GM23338 (cell line): ENCODE results near the gene GSG1. TPM values are rescaled to one million over a fixed set of nuclear protein-coding genes. Genes with fewer than 3 reads are reported as not detected.

ENCODE experiments used
- ATAC-seq: fragments of 200-7000 bp; cut with Tn5 transposase; 3 replicates; pipeline ENCODE4 v1.9.1; 2020
- DNase-seq: peaks from one replicate; pipeline ENCODE4 v3.0.0-alpha.2; 2015; ENCODE audit warnings: low spot score
- H2AFZ ChIP-seq: fragments of 200-600 bp; sonication (generic); 2 replicates; pipeline ENCODE4 v1.8.0; 2016; ENCODE audit warnings: antibody characterized with exemption, mild to moderate bottlenecking, moderate library complexity
- H3F3A ChIP-seq: fragments of 200-600 bp; sonication (generic); replicated peaks from 2 replicates; pipeline ENCODE4 v1.8.0; 2017; ENCODE audit warnings: antibody characterized with exemption, mixed run types, low read depth
- H3K27ac ChIP-seq: fragments of 200-600 bp; sonication (generic); 2 replicates; pipeline ENCODE4 v1.6.1; 2016; ENCODE audit warnings: low read depth
- H3K27me3 ChIP-seq: fragments of 200-600 bp; sonication (generic); 2 replicates; pipeline ENCODE4 v1.8.0; 2016; ENCODE audit warnings: mild to moderate bottlenecking, mixed run types, moderate library complexity; ENCODE audit not compliant: insufficient read depth
- H3K36me3 ChIP-seq: fragments of 200-600 bp; sonication (generic); 2 replicates; pipeline ENCODE4 v1.8.0; 2016; ENCODE audit warnings: mild to moderate bottlenecking; ENCODE audit not compliant: insufficient read depth
- H3K4me1 ChIP-seq: fragments of 200-600 bp; sonication (generic); 2 replicates; pipeline ENCODE4 v1.8.0; 2016; ENCODE audit warnings: mild to moderate bottlenecking, moderate library complexity; ENCODE audit not compliant: insufficient read depth
- H3K4me2 ChIP-seq: fragments of 200-600 bp; sonication (generic); 2 replicates; pipeline ENCODE4 v1.7.1; 2017; ENCODE audit warnings: mixed run types
- H3K4me3 ChIP-seq: fragments of 200-600 bp; sonication (generic); 2 replicates; pipeline ENCODE4 v1.6.1; 2016; ENCODE audit warnings: mixed run types
- H3K79me2 ChIP-seq: fragments of 200-600 bp; sonication (generic); replicated peaks from 2 replicates; pipeline ENCODE4 v1.8.0; 2017; ENCODE audit warnings: mild to moderate bottlenecking; ENCODE audit not compliant: insufficient read depth
- H3K9me2 ChIP-seq: fragments of 200-600 bp; sonication (generic); 2 replicates; pipeline ENCODE4 v1.8.0; 2017; ENCODE audit not compliant: insufficient read depth
- H4K20me1 ChIP-seq: fragments of 200-600 bp; sonication (generic); replicated peaks from 2 replicates; pipeline ENCODE4 v1.8.0; 2017; ENCODE audit warnings: mild to moderate bottlenecking; ENCODE audit not compliant: insufficient read depth
- H3K27ac Mint-ChIP-seq: 2 replicates; pipeline ENCODE4 v1.8.0; 2020; ENCODE audit warnings: inconsistent platforms, mild to moderate bottlenecking, moderate library complexity, mixed read lengths
- H3K27me3 Mint-ChIP-seq: 3 replicates; pipeline ENCODE4 v1.8.0; 2022; ENCODE audit warnings: low read depth, mild to moderate bottlenecking, moderate library complexity, mixed read lengths, inconsistent platforms; ENCODE audit not compliant: insufficient read depth, poor library complexity
- H3K36me3 Mint-ChIP-seq: 3 replicates; pipeline ENCODE4 v1.8.0; 2021; ENCODE audit warnings: low read depth, mild to moderate bottlenecking, inconsistent platforms, moderate library complexity, mixed read lengths
- H3K4me1 Mint-ChIP-seq: 3 replicates; pipeline ENCODE4 v1.8.0; 2020; ENCODE audit warnings: mild to moderate bottlenecking, inconsistent platforms, mixed read lengths
- H3K4me3 Mint-ChIP-seq: 3 replicates; pipeline ENCODE4 v1.8.0; 2021; ENCODE audit warnings: moderate library complexity, mild to moderate bottlenecking, inconsistent platforms, mixed read lengths
- H3K9me3 Mint-ChIP-seq: 3 replicates; pipeline ENCODE4 v1.8.0; 2020; ENCODE audit warnings: moderate library complexity, mild to moderate bottlenecking, inconsistent platforms, mixed read lengths
- CREB1 ChIP-seq: fragments of 250-450 bp; sonication (Bioruptor Pico); IDR thresholded peaks from 2 replicates; pipeline ENCODE4 v1.5.0; 2020; ENCODE audit warnings: low read depth, mild to moderate bottlenecking, moderate library complexity
- CTCF ChIP-seq, 2 experiments: fragments of 200-600 bp in 1 of 2; sonication (generic) in 1 of 2; conservative IDR thresholded peaks; 2 replicates each; pipeline versions ENCODE4 v1.5.1 to v1.6.1; 2016 to 2017; ENCODE audit warnings: antibody characterized with exemption in 2 of 2, low read depth in 2 of 2, mild to moderate bottlenecking in 2 of 2, moderate library complexity in 1 of 2
- ETS1 ChIP-seq: IDR thresholded peaks from 2 replicates; pipeline ENCODE4 v1.6.1; 2016; ENCODE audit warnings: antibody characterized with exemption
- EZH2 ChIP-seq: fragments of 200-600 bp; sonication (generic); IDR thresholded peaks from one replicate; pipeline ENCODE4 v1.8.0; 2017; ENCODE audit warnings: antibody characterized with exemption, mild to moderate bottlenecking, low read depth; ENCODE audit not compliant: unreplicated experiment
- EZH2phosphoT487 ChIP-seq: fragments of 200-600 bp; sonication (generic); IDR thresholded peaks from one replicate; pipeline ENCODE4 v1.8.1; 2018; ENCODE audit warnings: antibody characterized with exemption; ENCODE audit not compliant: unreplicated experiment
- JUNB ChIP-seq: IDR thresholded peaks from one replicate; pipeline ENCODE4 v1.6.1; 2016; ENCODE audit warnings: antibody characterized with exemption; ENCODE audit not compliant: unreplicated experiment
- NANOG ChIP-seq: IDR thresholded peaks from 2 replicates; pipeline ENCODE4 v1.6.1; 2016; ENCODE audit warnings: antibody characterized with exemption, borderline replicate concordance
- POLR2AphosphoS5 ChIP-seq: IDR thresholded peaks from 2 replicates; pipeline ENCODE4 v1.6.1; 2016; ENCODE audit warnings: antibody characterized with exemption, low read depth
- REST ChIP-seq: IDR thresholded peaks from one replicate; pipeline ENCODE4 v1.6.1; 2018; ENCODE audit warnings: antibody characterized with exemption; ENCODE audit not compliant: unreplicated experiment
- STAT1 ChIP-seq: IDR thresholded peaks from one replicate; pipeline ENCODE4 v1.6.1; 2016; ENCODE audit warnings: antibody characterized with exemption; ENCODE audit not compliant: unreplicated experiment
- ZNF114 ChIP-seq: fragments of 250-450 bp; sonication (Bioruptor Pico); IDR thresholded peaks from 2 replicates; pipeline ENCODE4 v1.5.0; 2020; ENCODE audit warnings: mild to moderate bottlenecking, moderate library complexity
- ZNF331 ChIP-seq: fragments of 250-450 bp; sonication (Bioruptor Pico); IDR thresholded peaks from 2 replicates; pipeline ENCODE4 v1.5.0; 2020; ENCODE audit warnings: low read depth, mild to moderate bottlenecking, moderate library complexity
- polyA plus RNA-seq: library from polyadenylated mRNA; unstranded; fragments of >200 nt; fragmentation: Nextera tagmentation; extraction: Ambion mirVana; gene quantifications from 2 replicates; pipeline ENCODE4 v1.2.1, GENCODE V29; 2016
- total RNA-seq: library from RNA; depleted of rRNA; stranded (reverse); fragments of >200 nt; shearing (Covaris generic); gene quantifications from 2 replicates; pipeline ENCODE4 v1.2.3, GENCODE V29; 2014

Gene GSG1
- total and polyA plus RNA-seq, 2 experiments from 2014 or later, result 0.17 to 0.63 TPM

- TF ChIP-seq NANOG (no peak), JUNB (no peak), POLR2AphosphoS5 (no peak), EZH2phosphoT487 (no peak), REST (no peak)
Observed at GRCh38 chr12:13049816-13050215, 53.7 kb downstream of the GSG1 start (continued).

- Histone ChIP-seq H3K36me3 (no peaks in the 10 kb centered on the region), H3F3A (no peaks in the 10 kb centered on the region), H3K4me3 (no peak overlapping the region), H3K27me3 (peaks cover 11% of the 10 kb centered on the region), H3K9me2 (0 out of 2 replicates have a peak, but pooled peaks cover 3% of the 10 kb centered on the region), H4K20me1 (no peaks in the 10 kb centered on the region; the same call in 1 of the 2 replicates), H2AFZ (no peak overlapping the region), H3K27ac (no peak overlapping the region), H3K4me1 (peaks cover 18% of the 10 kb centered on the region), H3K79me2 (peaks cover 55% of the 10 kb centered on the region), H3K4me2 (no peak overlapping the region)
- ATAC-seq (no peak), DNase-seq (no peak)
- no peak overlapping the region for H3K4me3 Mint-ChIP-seq
- H3K9me3 Mint-ChIP-seq, result peaks cover 2% of the 10 kb centered on the region; the same call in 2 of the 3 replicates
- no peak overlapping the region for H3K27ac Mint-ChIP-seq
- H3K4me1 Mint-ChIP-seq, result peaks cover 46% of the 10 kb centered on the region
- peaks cover 5% of the 10 kb centered on the region; the same call in 1 of the 3 replicates for H3K36me3 Mint-ChIP-seq
- H3K27me3 Mint-ChIP-seq, result peaks cover 7% of the 10 kb centered on the region
- TF ChIP-seq STAT1 (no peak), CREB1 (CRISPR knock-in tag) (no peak), ZNF114 (CRISPR knock-in tag) (no peak), ZNF331 (CRISPR knock-in tag) (no peak), ETS1 (no peak), EZH2phosphoT487 (no peak), EZH2 (no peak), CTCF (conservative IDR thresholded peaks at IDR 0.05; ENCODE audit: low read depth in 2 of 2) (no peak), POLR2AphosphoS5 (no peak), JUNB (no peak), REST (no peak)
Observed at GRCh38 chr12:13046964-13047363, 56.5 kb downstream of the GSG1 start.
